ENCODE data around the gene LRP2. TPM values are rescaled to one million over a fixed set of nuclear protein-coding genes. Genes with fewer than 3 reads are reported as not detected.

The LRP2 gene
- total and polyA plus RNA-seq, 10 of the 15 experiments (the other 5 are each of a cell fraction or from before 2014, with no cell fraction given): 0.01 to 0.19 (median 0.06) TPM; not detected in 5

DNA sequence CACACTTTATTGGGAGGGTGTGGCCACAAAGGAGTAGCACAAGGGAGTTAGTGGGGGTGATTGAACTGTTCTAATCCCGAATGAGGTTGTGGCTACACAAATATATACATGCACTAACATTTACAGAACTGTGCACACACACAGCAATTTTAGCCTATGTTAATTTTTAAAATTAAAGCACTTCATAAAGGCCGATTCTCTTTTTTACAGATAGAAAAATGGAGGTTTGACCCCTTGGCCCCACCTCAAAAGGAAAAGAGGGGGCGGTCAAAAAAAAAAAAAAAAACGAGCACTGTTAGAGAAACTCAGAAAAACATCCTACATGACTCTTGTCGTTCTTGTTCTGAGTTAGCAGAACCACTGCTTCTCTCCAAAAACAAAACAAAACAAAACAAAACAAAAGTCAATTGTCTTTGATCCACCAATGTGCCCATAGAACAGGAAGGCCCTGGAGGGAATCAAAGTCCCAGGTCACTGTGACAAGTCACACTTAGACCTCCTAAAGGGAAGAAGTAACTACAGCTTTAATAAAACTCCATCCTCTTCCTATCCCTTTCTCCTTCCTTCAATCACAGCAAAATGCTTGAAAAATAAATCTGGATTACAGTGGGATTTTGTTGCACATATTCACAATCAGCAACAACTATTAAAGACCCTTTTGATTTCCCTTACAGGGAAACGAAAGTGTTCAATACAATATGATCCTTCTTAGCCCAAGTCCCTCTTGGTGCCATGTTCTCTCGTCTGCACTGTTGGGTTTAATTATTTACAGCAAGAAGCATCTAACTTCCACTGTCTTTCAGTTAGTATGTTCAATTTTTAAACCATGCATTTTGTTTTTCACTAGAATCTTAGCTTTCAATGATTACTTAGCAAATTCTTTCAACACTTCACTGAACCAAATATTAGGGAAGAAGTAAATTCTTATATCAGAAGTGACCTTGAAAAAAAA lies 16.6 kb downstream of the LRP2 start (continued):
- TF ChIP-seq TCF7 (IDR thresholded peaks at IDR 0.05; ENCODE audit: borderline replicate concordance) (no peak), KDM1A (IDR thresholded peaks at IDR 0.05; ENCODE audit: borderline replicate concordance) (no peak), TBL1XR1 (IDR thresholded peaks at IDR 0.05; ENCODE audit: low read depth, low read length) (no peak), FOXK2 (IDR thresholded peaks at IDR 0.05) (no peak), RCOR1 (conservative IDR thresholded peaks at IDR 0.05; ENCODE audit: low read depth, low read length) (no peak)

DNA sequence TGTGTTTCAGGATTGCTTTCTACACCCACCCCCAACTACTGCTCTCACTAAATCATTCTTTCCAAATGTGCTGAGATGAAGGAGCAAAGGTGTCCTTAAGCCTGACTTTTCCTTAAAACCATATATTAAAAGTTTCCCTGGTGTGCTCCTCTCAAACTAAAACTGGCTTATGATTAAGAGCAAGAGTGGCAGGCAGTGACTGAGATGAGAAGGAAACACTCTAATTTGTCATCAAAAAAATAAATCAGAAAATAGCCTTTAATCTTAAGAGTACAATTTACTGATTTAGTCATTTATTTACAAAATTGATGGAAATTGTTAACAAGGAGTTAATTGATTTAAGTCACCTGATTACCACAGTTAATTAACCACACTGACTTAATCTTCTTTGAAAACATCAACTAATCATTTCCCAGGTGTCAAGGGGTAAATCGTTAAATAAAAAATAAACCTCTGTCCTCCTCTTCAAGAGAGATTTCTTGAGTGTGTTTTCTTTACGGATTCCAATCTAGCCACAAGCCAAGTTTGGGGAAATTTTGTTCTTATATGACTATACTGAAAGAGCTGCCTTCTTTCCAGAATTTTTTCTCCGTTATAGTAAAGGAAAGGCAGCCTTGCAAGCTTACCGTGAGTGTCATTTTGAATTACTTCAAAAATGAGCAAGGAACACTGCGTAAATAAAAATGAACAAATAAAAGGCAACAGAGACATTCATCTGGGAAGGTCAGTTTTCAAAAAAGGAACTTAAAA lies 17.4 kb downstream of the LRP2 start:
- Histone ChIP-seq H3K9ac (ENCODE audit: control insufficient read depth, insufficient read depth, low read length) (no peak overlapping the region), H3K36me3 (ENCODE audit: control insufficient read depth in 2 of 2, insufficient read depth in 2 of 2, low read length in 1 of 2) (no peaks in the 10 kb centered on the region), H3K4me2 (ENCODE audit: control insufficient read depth, insufficient read depth) (no peak overlapping the region), H3K4me3 (no peak overlapping the region), H3K27ac (ENCODE audit: control insufficient read depth, insufficient read depth) (no peak overlapping the region), H3K27me3 (replicated peaks in 1 of 2; ENCODE audit: control insufficient read depth in 2 of 2, insufficient read depth in 2 of 2, low read length in 1 of 2) (peaks cover 0 to 3% of the 10 kb centered on the region in 2 experiments; a peak in 1 of 4 replicates), H3K9me3 (replicated peaks; ENCODE audit: control insufficient read depth, insufficient read depth, low read length) (no peaks in the 10 kb centered on the region), H3K4me1 (ENCODE audit: control insufficient read depth, insufficient read depth, low read length) (no peaks in the 10 kb centered on the region), H2AFZ (ENCODE audit: control insufficient read depth, low read depth, low read length) (no peak overlapping the region), H4K20me1 (ENCODE audit: control insufficient read depth, insufficient read depth) (no peaks in the 10 kb centered on the region; the same call in 1 of the 2 replicates), H3K79me2 (ENCODE audit: control insufficient read depth, insufficient read depth, low read length) (no peaks in the 10 kb centered on the region)
- ATAC-seq (no peak), DNase-seq (ENCODE audit: low read depth, low spot score) (no peak), FAIRE-seq (no peak)
- 65% methylated on average over 5 of the region's 5 CpGs for WGBS (ENCODE audit: insufficient coverage, insufficient replicate concordance, low lambda C conversion rate, missing lambda C conversion rate)
- SMC1A ChIA-PET (ENCODE audit: uncharacterized antibody, unreplicated experiment): no interaction called here
- POLR2A ChIA-PET: no interaction called here
- RAD21 ChIA-PET (ENCODE audit: unreplicated experiment): no interaction called here
- in situ Hi-C loops (cut with MboI): no loop called here
- BruUV-seq (replicated peaks): no TSS peak
- CTCF ChIA-PET: no interaction called here
- intact Hi-C loops (cut with micrococcal nuclease; ENCODE audit: unreplicated experiment): no loop called here
- TF ChIP-seq RBBP5 (conservative IDR thresholded peaks at IDR 0.05) (no peak), SP1 (IDR thresholded peaks at IDR 0.05; ENCODE audit: low read depth, low read length) (no peak), STAT3 (IDR thresholded peaks at IDR 0.05; ENCODE audit: low read depth, low read length) (no peak), RFX5 (IDR thresholded peaks at IDR 0.05; ENCODE audit: low read depth, low read length) (no peak), STAT1 (conservative IDR thresholded peaks at IDR 0.05) (no peak), TCF3 (IDR thresholded peaks at IDR 0.05; ENCODE audit: borderline replicate concordance, insufficient read depth, low read depth, low read length) (no peak), TCF12 (IDR thresholded peaks at IDR 0.05; ENCODE audit: low read depth, low read length) (no peak), CHD2 (IDR thresholded peaks at IDR 0.05; ENCODE audit: borderline replicate concordance, low read depth, low read length) (no peak), LARP7 (IDR thresholded peaks at IDR 0.05) (no peak), IKZF1 (conservative IDR thresholded peaks at IDR 0.05) (no peak)
- TF ChIP-seq, protein P1, sequence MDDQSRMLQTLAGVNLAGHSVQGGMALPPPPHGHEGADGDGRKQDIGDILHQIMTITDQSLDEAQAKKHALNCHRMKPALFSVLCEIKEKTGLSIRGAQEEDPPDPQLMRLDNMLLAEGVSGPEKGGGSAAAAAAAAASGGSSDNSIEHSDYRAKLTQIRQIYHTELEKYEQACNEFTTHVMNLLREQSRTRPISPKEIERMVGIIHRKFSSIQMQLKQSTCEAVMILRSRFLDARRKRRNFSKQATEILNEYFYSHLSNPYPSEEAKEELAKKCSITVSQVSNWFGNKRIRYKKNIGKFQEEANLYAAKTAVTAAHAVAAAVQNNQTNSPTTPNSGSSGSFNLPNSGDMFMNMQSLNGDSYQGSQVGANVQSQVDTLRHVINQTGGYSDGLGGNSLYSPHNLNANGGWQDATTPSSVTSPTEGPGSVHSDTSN (IDR thresholded peaks at IDR 0.05; ENCODE audit: insufficient replicate concordance, low read depth, low read length): no peak
- TF ChIP-seq, protein P2, sequence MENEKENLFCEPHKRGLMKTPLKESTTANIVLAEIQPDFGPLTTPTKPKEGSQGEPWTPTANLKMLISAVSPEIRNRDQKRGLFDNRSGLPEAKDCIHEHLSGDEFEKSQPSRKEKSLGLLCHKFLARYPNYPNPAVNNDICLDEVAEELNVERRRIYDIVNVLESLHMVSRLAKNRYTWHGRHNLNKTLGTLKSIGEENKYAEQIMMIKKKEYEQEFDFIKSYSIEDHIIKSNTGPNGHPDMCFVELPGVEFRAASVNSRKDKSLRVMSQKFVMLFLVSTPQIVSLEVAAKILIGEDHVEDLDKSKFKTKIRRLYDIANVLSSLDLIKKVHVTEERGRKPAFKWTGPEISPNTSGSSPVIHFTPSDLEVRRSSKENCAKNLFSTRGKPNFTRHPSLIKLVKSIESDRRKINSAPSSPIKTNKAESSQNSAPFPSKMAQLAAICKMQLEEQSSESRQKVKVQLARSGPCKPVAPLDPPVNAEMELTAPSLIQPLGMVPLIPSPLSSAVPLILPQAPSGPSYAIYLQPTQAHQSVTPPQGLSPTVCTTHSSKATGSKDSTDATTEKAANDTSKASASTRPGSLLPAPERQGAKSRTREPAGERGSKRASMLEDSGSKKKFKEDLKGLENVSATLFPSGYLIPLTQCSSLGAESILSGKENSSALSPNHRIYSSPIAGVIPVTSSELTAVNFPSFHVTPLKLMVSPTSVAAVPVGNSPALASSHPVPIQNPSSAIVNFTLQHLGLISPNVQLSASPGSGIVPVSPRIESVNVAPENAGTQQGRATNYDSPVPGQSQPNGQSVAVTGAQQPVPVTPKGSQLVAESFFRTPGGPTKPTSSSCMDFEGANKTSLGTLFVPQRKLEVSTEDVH (IDR thresholded peaks at IDR 0.05; ENCODE audit: low read depth, partially characterized antibody): no peak

All from GM12878 (cell line).